HepG2 (cell line): ENCODE measurements around the gene SLC38A4.

Source experiments
- BRD4 ChIP-seq: sonication (generic); formaldehyde crosslinking; IDR thresholded peaks from 2 replicates; pipeline ENCODE4 v1.4.0; 2020; ENCODE audit warnings: missing genetic modification reagents
- KLF6 ChIP-seq: IDR thresholded peaks from 2 replicates; pipeline ENCODE4 v1.8.0; 2016; ENCODE audit warnings: missing biosample characterization, missing genetic modification reagents
- POLR2AphosphoS5 ChIP-seq: IDR thresholded peaks from 2 replicates; pipeline ENCODE4 v1.6.1; 2012; ENCODE audit warnings: low read depth, low read length
- SMAD9 ChIP-seq: sonication (generic); formaldehyde crosslinking; IDR thresholded peaks from 2 replicates; pipeline ENCODE4 v1.5.1; 2020; ENCODE audit warnings: mild to moderate bottlenecking, missing genetic modification reagents
- SP5 ChIP-seq: IDR thresholded peaks from 2 replicates; pipeline ENCODE4 v1.6.1; 2016; ENCODE audit warnings: low read depth, borderline replicate concordance
- YY1 ChIP-seq: IDR thresholded peaks from 2 replicates; pipeline ENCODE4 v1.6.1; 2011; ENCODE audit warnings: low read length, low read depth, moderate library complexity, mild to moderate bottlenecking; ENCODE audit not compliant: insufficient read depth, insufficient replicate concordance
- ZNF253 ChIP-seq: sonication (generic); formaldehyde crosslinking; IDR thresholded peaks from 2 replicates; pipeline ENCODE4 v1.8.0; 2022; ENCODE audit warnings: mild to moderate bottlenecking, missing genetic modification reagents, borderline replicate concordance
- ZNF331 ChIP-seq: sonication (generic); formaldehyde crosslinking; IDR thresholded peaks from 2 replicates; pipeline ENCODE4 v1.4.0; 2020; ENCODE audit warnings: missing genetic modification reagents
- ZNF496 ChIP-seq: sonication (generic); formaldehyde crosslinking; IDR thresholded peaks from 2 replicates; pipeline ENCODE4 v1.8.1; 2023; ENCODE audit warnings: mild to moderate bottlenecking, moderate library complexity, missing genetic modification reagents; ENCODE audit not compliant: insufficient replicate concordance
- ZNF777 ChIP-seq: sonication (generic); formaldehyde crosslinking; IDR thresholded peaks from 2 replicates; pipeline ENCODE4 v1.4.0; 2020; ENCODE audit warnings: missing genetic modification reagents
- TF ChIP-seq, protein P1 (sequence below): sonication (generic); formaldehyde crosslinking; IDR thresholded peaks from 2 replicates; pipeline ENCODE4 v1.4.0; 2020; ENCODE audit warnings: missing genetic modification reagents
- TF ChIP-seq, protein P2 (sequence below): sonication (generic); formaldehyde crosslinking; IDR thresholded peaks from 2 replicates; pipeline ENCODE4 v1.5.0; 2020; ENCODE audit warnings: mild to moderate bottlenecking, missing genetic modification reagents, moderate library complexity
- TF ChIP-seq, protein P3 (sequence below): sonication (generic); formaldehyde crosslinking; IDR thresholded peaks from 2 replicates; pipeline ENCODE4 v1.4.0; 2020; ENCODE audit warnings: missing genetic modification reagents, borderline replicate concordance
- TF ChIP-seq, protein P4 (sequence below): sonication (generic); formaldehyde crosslinking; IDR thresholded peaks from 2 replicates; pipeline ENCODE4 v1.5.0; 2020; ENCODE audit warnings: missing genetic modification reagents

DNA sequence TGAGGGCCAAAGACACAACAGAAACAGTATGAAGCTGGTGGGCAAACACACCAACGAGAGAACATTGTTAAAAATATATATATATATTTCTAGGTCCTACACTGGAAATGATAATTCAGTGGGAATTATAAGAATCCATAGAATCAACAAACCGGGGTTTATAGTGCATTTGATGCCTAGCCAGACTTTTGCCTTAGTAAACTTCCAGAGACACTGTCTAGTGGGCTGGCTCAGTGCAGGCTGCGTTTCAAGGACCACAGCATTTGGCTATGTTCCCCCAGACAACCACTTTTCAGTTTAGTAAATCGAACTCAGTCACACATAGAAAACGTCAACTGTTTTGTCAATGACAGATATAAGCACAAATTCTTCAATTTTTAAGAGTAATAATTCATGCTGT lies 41.9 kb downstream of the SLC38A4 start:
- no peak for TF ChIP-seq SMAD9
- TF ChIP-seq, protein P1, sequence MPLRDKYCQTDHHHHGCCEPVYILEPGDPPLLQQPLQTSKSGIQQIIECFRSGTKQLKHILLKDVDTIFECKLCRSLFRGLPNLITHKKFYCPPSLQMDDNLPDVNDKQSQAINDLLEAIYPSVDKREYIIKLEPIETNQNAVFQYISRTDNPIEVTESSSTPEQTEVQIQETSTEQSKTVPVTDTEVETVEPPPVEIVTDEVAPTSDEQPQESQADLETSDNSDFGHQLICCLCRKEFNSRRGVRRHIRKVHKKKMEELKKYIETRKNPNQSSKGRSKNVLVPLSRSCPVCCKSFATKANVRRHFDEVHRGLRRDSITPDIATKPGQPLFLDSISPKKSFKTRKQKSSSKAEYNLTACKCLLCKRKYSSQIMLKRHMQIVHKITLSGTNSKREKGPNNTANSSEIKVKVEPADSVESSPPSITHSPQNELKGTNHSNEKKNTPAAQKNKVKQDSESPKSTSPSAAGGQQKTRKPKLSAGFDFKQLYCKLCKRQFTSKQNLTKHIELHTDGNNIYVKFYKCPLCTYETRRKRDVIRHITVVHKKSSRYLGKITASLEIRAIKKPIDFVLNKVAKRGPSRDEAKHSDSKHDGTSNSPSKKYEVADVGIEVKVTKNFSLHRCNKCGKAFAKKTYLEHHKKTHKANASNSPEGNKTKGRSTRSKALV (CRISPR knock-in tag) = no peak
- no peak for TF ChIP-seq YY1
- TF ChIP-seq KLF6 (CRISPR knock-in tag) = no peak
- TF ChIP-seq, protein P2, sequence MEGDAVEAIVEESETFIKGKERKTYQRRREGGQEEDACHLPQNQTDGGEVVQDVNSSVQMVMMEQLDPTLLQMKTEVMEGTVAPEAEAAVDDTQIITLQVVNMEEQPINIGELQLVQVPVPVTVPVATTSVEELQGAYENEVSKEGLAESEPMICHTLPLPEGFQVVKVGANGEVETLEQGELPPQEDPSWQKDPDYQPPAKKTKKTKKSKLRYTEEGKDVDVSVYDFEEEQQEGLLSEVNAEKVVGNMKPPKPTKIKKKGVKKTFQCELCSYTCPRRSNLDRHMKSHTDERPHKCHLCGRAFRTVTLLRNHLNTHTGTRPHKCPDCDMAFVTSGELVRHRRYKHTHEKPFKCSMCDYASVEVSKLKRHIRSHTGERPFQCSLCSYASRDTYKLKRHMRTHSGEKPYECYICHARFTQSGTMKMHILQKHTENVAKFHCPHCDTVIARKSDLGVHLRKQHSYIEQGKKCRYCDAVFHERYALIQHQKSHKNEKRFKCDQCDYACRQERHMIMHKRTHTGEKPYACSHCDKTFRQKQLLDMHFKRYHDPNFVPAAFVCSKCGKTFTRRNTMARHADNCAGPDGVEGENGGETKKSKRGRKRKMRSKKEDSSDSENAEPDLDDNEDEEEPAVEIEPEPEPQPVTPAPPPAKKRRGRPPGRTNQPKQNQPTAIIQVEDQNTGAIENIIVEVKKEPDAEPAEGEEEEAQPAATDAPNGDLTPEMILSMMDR (CRISPR knock-in tag) = no peak
- no peak for TF ChIP-seq POLR2AphosphoS5
- TF ChIP-seq ZNF496 = no peak
- TF ChIP-seq ZNF331 (CRISPR knock-in tag) = no peak
- no peak for TF ChIP-seq ZNF777 (CRISPR knock-in tag)
- TF ChIP-seq, protein P3, sequence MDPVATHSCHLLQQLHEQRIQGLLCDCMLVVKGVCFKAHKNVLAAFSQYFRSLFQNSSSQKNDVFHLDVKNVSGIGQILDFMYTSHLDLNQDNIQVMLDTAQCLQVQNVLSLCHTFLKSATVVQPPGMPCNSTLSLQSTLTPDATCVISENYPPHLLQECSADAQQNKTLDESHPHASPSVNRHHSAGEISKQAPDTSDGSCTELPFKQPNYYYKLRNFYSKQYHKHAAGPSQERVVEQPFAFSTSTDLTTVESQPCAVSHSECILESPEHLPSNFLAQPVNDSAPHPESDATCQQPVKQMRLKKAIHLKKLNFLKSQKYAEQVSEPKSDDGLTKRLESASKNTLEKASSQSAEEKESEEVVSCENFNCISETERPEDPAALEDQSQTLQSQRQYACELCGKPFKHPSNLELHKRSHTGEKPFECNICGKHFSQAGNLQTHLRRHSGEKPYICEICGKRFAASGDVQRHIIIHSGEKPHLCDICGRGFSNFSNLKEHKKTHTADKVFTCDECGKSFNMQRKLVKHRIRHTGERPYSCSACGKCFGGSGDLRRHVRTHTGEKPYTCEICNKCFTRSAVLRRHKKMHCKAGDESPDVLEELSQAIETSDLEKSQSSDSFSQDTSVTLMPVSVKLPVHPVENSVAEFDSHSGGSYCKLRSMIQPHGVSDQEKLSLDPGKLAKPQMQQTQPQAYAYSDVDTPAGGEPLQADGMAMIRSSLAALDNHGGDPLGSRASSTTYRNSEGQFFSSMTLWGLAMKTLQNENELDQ (CRISPR knock-in tag) = no peak
- TF ChIP-seq ZNF253 = no peak
- TF ChIP-seq, protein P4, sequence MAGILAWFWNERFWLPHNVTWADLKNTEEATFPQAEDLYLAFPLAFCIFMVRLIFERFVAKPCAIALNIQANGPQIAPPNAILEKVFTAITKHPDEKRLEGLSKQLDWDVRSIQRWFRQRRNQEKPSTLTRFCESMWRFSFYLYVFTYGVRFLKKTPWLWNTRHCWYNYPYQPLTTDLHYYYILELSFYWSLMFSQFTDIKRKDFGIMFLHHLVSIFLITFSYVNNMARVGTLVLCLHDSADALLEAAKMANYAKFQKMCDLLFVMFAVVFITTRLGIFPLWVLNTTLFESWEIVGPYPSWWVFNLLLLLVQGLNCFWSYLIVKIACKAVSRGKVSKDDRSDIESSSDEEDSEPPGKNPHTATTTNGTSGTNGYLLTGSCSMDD = no peak
- no peak for TF ChIP-seq SP5 (CRISPR knock-in tag)
- TF ChIP-seq BRD4 (CRISPR knock-in tag) = no peak
